Smooth muscle cell of the brain vasculature (primary cell): Measurements from ENCODE around the gene TRAPPC12.
"Not testable (repeated sequence)": the region's sequence is repeated elsewhere in the genome, so short reads cannot be mapped to it uniquely, and the experiment has no call there.

Experiments used
- DNase-seq: peaks from one replicate; pipeline ENCODE4 v3.0.0-alpha.2; 2012; ENCODE audit warnings: low read depth, low spot score

Gene TRAPPC12

DNA sequence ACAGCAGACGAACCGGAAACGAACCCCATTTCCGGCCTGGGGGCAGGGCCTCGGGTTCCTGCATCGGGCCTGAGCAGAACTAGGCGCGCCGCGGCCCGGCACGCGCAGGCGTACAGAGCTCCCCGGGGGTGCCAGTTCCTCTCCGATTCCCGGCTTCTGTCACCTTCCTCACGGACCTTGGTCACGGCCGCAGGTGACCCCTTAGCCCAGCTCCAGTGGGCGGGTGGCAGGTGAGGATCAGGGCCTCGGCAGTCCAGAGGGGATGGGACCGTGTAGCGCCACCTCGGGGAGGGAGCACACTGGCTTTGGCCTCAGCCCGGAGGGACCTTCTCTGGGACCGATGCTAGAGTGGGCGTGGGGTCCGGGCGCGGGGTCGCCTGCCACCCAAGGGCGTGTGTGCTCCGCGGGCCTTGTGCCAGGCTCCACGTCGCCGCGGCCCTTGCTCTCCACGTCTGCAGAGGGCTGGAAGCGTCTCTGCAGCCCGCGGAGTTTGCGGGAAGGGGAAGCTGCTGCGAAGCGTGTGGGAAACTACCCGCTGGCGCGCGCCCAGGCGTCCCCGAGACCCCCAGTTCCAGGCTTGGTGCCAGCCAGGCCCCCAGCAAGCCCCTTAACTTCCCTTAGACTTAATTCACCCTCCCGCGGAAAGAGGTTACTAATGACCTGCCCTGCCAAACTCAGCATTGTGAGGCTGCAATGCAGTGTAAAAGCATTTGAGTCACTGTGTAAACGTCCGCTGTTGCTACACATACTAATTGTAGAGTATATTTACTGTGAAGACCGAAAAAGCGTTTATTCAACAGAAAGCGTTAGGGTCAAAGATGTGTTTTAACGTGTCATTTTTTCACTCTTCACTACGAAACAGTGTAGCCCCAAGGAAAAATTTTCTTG, at the start of gene TRAPPC12:
Gene TRAPPC12, plus strand, starts transcription at position 48 of the 888 bp plus-strand sequence. CDS start 7,930 bp downstream, outside the sequence.
- DNase-seq: peak; percentile 45

GRCh38 chr2:3332133-3332532, 47.4 kb upstream of the TRAPPC12 start:
- no peak for DNase-seq

DNA sequence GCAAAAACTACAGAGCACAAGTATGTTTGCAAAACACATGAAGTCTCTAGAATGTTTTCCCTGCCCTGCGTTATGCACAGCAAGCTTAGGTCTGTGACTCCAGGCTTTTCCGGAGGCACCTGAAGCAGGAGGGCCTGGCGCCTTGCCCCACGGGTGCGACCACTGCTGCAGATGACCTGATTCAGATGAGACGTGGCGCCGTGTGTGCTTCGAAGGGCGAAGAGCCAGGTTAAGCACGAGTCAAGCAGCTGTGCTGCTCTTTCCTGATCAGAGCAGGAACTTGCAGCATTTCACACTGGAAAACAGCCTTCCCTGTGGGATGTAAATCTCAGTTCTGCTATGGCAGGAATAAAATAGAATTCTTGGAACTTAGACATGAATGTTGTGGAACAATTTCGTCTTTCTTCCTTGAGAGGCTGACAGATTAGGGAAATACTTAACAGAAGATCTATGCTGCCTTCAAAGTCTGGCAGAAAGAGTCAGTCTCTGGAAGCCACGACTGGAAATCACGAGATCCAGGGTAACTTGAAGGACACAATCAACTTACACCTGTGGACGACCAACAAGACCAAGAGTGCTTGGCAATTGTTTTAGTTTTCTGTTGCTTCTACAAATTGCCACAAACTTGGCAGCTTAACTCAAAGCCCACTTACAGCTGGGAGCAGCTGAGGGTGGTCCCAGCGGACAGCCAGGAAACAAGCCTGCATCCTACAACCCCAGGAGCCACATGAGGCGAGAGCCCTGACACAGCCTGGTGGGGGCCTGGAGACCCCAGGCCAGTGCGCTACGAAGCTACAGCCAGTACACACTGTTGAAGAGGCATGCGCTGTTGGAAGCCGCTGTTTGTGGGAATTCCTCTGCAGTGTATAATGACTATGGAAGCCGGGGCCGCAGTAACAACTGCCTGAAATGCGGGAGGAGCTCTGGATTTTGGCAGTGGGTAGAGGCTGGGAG, 44.8 kb upstream of the TRAPPC12 start:
- DNase-seq: no peak

GRCh38 chr2:3336844-3337243, 42.6 kb upstream of the TRAPPC12 start:
- no peak for DNase-seq

DNA sequence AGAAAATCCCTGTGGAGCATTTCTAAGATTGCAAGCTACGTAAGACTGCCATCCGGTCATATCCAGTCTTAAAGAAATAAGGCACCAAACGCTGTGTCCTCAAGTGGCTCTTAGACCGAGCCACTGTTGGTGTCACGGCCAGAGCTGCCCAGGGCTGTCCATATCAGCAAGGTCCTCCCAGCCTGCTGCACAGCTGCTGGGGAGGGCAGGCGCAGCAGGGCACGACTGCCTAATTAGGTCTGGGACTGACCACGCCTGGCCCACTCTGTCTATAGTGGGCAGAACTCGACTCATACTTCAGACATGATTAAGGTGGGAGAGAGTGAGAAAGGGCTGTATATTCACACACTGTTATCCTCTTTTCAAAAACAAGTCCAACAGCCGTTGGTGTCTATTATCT, 41.2 kb upstream of the TRAPPC12 start:
- DNase-seq: no peak

DNA sequence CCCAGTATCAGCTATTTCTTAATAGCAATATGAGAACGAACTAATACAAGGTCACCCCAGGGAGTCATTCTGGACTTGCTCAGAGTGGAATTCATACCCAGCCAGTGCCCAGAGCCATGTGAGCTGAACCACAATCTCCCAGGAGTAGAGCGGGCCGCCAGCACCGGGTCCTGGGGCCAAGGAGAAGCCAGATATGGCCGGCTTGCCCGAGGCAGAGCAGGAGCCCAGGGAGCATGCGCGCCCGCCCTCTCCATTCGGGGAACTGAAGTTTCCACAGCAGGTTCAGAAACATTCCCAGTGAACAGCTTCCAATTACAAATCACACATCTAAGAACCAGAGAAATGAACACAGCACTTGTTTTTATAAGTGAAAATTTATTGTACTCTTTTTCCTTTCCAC, 39.4 kb upstream of the TRAPPC12 start:
- no peak for DNase-seq

GRCh38 chr2:3341336-3341735, 38.2 kb upstream of the TRAPPC12 start:
- no peak for DNase-seq

GRCh38 chr2:3342324-3342723, 37.2 kb upstream of the TRAPPC12 start:
- no peak for DNase-seq

- DNase-seq: no peak
Measured at GRCh38 chr2:3343012-3343411, 36.5 kb upstream of the TRAPPC12 start.

DNA sequence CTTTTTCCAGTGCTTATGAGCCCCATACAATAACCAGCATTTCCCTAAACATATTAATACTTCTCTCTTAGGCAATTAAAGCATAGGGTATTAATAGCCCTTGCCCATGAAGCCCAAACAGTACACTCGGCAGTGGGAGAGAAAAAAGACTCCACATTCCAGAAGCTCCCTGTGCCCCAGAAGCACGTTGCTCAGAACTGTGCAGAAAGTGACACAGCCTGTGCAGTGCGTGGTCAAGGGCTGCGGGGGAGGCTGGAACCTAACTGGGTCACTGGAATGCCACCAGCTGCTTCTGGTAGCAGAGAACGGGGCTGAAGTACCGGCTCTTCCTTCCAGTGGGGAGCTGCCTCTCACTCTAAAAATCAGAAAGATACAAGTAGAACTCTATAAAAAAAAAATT, 34.6 kb upstream of the TRAPPC12 start:
- DNase-seq: no peak

- DNase-seq: no peak
Measured at GRCh38 chr2:3345621-3346020, 33.9 kb upstream of the TRAPPC12 start.

GRCh38 chr2:3348767-3349166, 30.7 kb upstream of the TRAPPC12 start:
- DNase-seq: no peak

GRCh38 chr2:3349211-3349693, 30.2 kb upstream of the TRAPPC12 start:
- DNase-seq: no peak

DNA sequence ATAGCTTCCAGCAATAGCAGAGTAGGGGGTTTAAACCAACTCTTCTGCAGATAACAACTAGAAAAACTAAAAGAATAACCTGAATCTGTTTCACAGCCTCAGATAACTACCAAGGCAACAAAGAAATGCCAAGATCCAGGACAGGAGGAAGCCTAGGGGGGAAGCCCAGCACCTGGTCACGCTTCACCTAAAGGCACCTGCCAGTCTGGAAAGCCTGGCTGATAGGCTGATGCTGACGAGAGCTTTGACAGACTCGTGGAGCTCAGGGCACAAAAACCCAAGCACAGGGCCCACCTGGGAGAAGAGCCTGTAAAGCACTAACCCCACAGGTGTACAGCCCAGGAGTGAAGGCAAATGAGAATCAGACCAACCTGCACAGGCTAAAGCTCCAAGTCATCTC, 24.5 kb upstream of the TRAPPC12 start:
- DNase-seq: no peak

DNA sequence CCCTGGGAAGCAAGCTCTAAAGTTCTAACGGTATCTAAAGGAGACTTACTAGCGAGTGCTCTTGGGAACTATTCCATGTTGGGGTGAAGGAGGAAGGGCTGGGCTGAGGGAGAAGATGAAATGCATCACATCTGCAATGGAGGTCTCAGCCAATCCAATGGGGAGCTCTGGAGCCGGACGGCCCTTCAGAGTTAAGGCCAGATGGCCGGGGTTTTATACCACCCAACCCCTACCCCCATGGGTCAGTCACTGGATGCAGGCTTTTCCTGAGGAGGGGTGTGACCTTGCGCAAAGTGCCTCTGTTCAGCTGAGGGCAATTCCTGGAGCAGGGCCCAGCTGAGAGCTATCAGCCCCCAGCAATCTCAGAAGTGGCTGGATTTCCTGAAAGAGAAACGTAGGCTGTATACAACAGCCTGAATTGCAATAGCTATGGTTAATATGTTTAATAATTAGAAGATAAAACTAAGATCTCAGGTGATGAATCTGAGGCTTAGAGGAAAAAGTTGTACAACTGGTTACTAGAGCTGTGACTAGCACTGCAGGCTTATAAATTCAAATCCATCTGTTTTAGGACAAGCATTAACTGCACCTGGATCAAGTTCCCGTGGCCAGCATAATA, 23.4 kb upstream of the TRAPPC12 start:
- DNase-seq: no peak

DNA sequence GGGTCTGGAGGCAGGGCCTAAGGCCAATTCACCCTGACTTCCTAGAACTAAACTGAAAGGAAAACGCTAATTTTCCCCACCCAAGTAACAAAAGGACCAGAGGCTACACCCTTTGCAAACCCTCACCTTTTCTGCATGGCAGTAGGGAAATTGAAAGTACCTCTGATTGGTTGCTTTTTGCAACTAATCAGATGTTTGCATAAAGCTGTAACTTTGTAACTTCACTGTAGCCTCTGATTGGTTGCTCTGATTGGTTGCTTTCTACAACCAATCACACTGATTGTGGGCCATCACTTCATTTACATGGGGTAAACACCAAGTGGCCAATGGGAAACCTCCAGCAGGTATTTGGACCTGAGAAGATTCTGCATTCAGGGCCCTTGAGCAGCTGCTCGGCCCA, 22.7 kb upstream of the TRAPPC12 start:
- no peak for DNase-seq

GRCh38 chr2:3357446-3357845, 22.0 kb upstream of the TRAPPC12 start:
- DNase-seq: not testable (repeated sequence)

GRCh38 chr2:3357926-3358325, 21.6 kb upstream of the TRAPPC12 start:
- no peak for DNase-seq

DNA sequence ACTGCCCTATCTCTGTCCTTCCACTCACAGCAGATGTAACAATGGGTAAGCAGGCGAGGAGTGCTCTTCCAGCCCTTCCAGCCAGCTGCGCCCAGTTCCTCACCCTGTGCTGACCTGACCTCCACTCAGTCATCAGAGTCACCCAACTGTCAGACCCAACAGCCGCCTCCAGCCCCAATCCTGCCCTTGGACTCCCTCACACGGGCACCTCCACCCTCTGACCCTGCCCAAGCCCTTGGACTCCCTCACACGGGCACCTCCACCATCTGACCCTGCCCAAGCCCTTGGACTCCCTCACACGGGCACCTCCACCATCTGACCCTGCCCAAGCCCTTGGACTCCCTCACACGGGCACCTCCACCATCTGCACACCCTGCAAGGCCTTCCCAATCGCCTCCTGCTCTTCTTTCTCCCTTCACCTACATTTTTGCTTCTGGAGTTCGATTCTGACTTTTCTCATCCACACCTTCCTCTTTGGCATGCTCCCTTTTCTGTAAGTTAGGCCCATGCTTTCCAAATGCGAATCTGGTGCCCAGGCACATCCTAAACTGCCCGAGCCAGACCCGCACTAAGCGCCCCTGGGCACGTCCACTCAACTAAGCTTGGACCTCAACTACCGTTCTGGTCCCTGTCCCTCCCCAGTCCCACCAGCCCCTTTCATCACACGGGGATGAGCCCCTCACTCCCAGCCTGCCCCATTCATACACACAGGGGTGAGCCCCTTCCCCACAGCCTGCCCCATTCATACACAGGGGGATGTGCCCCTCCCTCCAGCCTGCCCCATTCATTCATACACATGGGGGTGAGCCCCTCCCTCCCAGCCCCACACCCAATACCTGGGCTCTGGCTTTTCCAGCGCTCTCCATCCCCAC, 17.7 kb upstream of the TRAPPC12 start:
- no peak for DNase-seq

GRCh38 chr2:3365219-3365618, 14.3 kb upstream of the TRAPPC12 start:
- no peak for DNase-seq

- no peak for DNase-seq
Measured at GRCh38 chr2:3368261-3368722, 11.2 kb upstream of the TRAPPC12 start.
